Erythroblast (primary cell): ENCODE results near the gene TMEM88.

Experiments
- DNase-seq, 2 experiments: peaks; one replicate each; lab custom pipeline; 2025; lab: John Stamatoyannopoulos, UW
- GATA1 ChIP-seq: IDR thresholded peaks from 2 replicates; pipeline ENCODE4 v1.6.1; 2011; ENCODE audit warnings: low read depth, mild to moderate bottlenecking, control low read depth, low read length, moderate library complexity
- POLR2A ChIP-seq: IDR thresholded peaks from 2 replicates; pipeline ENCODE4 v1.6.1; 2011; ENCODE audit warnings: mild to moderate bottlenecking, low read length

The TMEM88 gene

GRCh38 chr17:7836596-7837407 lies 18.1 kb upstream of the TMEM88 start:
- DNase-seq, result peak; percentile 96 to 97
- TF ChIP-seq POLR2A, result no peak
- no peak for TF ChIP-seq GATA1

GRCh38 chr17:7837408-7838088 lies 17.3 kb upstream of the TMEM88 start:
- TF ChIP-seq POLR2A (peak; percentile 23), GATA1 (no peak)
- DNase-seq, result peak; percentile 66 to 75

- TF ChIP-seq GATA1, result no peak
- TF ChIP-seq POLR2A, result peak; percentile 44
- peak; percentile 77 to 91 for DNase-seq
These were observed 16.5 kb upstream of the TMEM88 start for GRCh38 chr17:7838090-7839075.

GRCh38 chr17:7839190-7839875 lies 15.5 kb upstream of the TMEM88 start:
- peak; percentile 69 to 81 for DNase-seq

GRCh38 chr17:7839876-7840261 lies 15.0 kb upstream of the TMEM88 start:
- TF ChIP-seq GATA1, result no peak
- no peak for TF ChIP-seq POLR2A
- DNase-seq, result peak; percentile 84 to 89

More at GRCh38 chr17:7839190-7839875, 15.5 kb upstream of the TMEM88 start:
- TF ChIP-seq GATA1 (no peak), POLR2A (no peak)

- DNase-seq, result no peak
- TF ChIP-seq POLR2A (peak; percentile 50), GATA1 (no peak)
These were observed 14.4 kb upstream of the TMEM88 start for GRCh38 chr17:7840441-7840840.

GRCh38 chr17:7840875-7841274 lies 14.0 kb upstream of the TMEM88 start:
- TF ChIP-seq GATA1 (no peak), POLR2A (no peak)
- DNase-seq, result no peak

GRCh38 chr17:7841396-7841914 lies 13.4 kb upstream of the TMEM88 start:
- DNase-seq, result peak; percentile 84 to 94
- no peak for TF ChIP-seq GATA1
- peak; percentile 31 for TF ChIP-seq POLR2A

GRCh38 chr17:7841915-7842379 lies 12.9 kb upstream of the TMEM88 start:
- TF ChIP-seq GATA1, result no peak
- peak; percentile 5 for TF ChIP-seq POLR2A
- peak; percentile 90 to 94 for DNase-seq

GRCh38 chr17:7842380-7843256 lies 12.2 kb upstream of the TMEM88 start:
- DNase-seq, result peak; percentile 73 to 87

GRCh38 chr17:7843257-7843535 lies 11.7 kb upstream of the TMEM88 start:
- DNase-seq, result peak in 1 of 2 experiments; percentile 75
- TF ChIP-seq GATA1 (no peak), POLR2A (no peak)

More at GRCh38 chr17:7842380-7843256, 12.2 kb upstream of the TMEM88 start:
- TF ChIP-seq GATA1 (no peak), POLR2A (peak; percentile 67)

GRCh38 chr17:7843536-7844291 lies 11.2 kb upstream of the TMEM88 start:
- peak; percentile 79 to 87 for DNase-seq
- TF ChIP-seq POLR2A (peak; percentile 40), GATA1 (no peak)
